Colonic mucosa (tissue), 4 donors: ENCODE measurements around the gene ZBTB7B. TPM values are rescaled to one million over a fixed set of nuclear protein-coding genes. Genes with fewer than 3 reads are reported as not detected.

ENCODE experiments used
- DNase-seq: peaks from one replicate; pipeline ENCODE4 v3.0.0-alpha.2; 2020
- H3K27ac ChIP-seq: fragments of 200-600 bp; one replicate; pipeline ENCODE4 v1.8.0; 2021
- H3K27me3 ChIP-seq: fragments of 200-600 bp; one replicate; pipeline ENCODE4 v1.8.0; 2021
- H3K36me3 ChIP-seq: fragments of 200-600 bp; one replicate; pipeline ENCODE4 v1.8.0; 2021
- H3K4me1 ChIP-seq: fragments of 200-600 bp; one replicate; pipeline ENCODE4 v1.8.0; 2021; ENCODE audit warnings: mild to moderate bottlenecking
- H3K4me3 ChIP-seq: fragments of 200-600 bp; one replicate; pipeline ENCODE4 v1.8.0; 2021
- H3K9ac ChIP-seq, 2 donors: one replicate each; pipeline ENCODE4 v1.7.0; 2013; ENCODE audit warnings: control low read depth in 2 of 2, low read depth in 2 of 2, low read length in 2 of 2
- H3K9me3 ChIP-seq: fragments of 200-600 bp; one replicate; pipeline ENCODE4 v1.8.0; 2021
- intact Hi-C: fragments of 100-400 bp; cut with DNase I; formaldehyde crosslinking; loops from one replicate; pipeline ENCODE4 v1.14.1; 2022
- total RNA-seq, 2 donors: library from RNA; stranded (reverse); fragmentation: NEBNext Ultra II Directional in 1 of 2; extraction: Animal tissue kit (Norgen Biotek cat#: 25700) in 1 of 2; gene quantifications; one replicate each; pipeline ENCODE4 v1.2.1, GENCODE V29; 2021
- TF ChIP-seq, protein P1 (sequence below): fragments of 200-600 bp; IDR thresholded peaks from one replicate; pipeline ENCODE4 v1.8.0; 2022; ENCODE audit warnings: antibody characterized with exemption, mild to moderate bottlenecking
- donor health status: healthy.
- donor health status: DM: no; HTN: no; CAD: no.
- donor health status: DM: no; HTN: no; CAD: no.

ZBTB7B gene
- total RNA-seq, 2 donors from 2014 or later: 185 to 205 TPM

GRCh38 chr1:155016231-155016831 lies 13.7 kb downstream of the ZBTB7B start:
- peak; percentile 43 for DNase-seq
- Histone ChIP-seq H3K27ac (peak overlapping the region; percentile 80), H3K4me3 (peak overlapping the region; percentile 37), H3K9ac (peak overlapping the region in 1 of 2 donors; percentile 86), H3K27me3 (no peaks in the 10 kb centered on the region), H3K36me3 (peaks cover 13% of the 10 kb centered on the region), H3K4me1 (peaks cover 40% of the 10 kb centered on the region), H3K9me3 (no peaks in the 10 kb centered on the region)
- intact Hi-C loops: no loop called here
- TF ChIP-seq, protein P1, sequence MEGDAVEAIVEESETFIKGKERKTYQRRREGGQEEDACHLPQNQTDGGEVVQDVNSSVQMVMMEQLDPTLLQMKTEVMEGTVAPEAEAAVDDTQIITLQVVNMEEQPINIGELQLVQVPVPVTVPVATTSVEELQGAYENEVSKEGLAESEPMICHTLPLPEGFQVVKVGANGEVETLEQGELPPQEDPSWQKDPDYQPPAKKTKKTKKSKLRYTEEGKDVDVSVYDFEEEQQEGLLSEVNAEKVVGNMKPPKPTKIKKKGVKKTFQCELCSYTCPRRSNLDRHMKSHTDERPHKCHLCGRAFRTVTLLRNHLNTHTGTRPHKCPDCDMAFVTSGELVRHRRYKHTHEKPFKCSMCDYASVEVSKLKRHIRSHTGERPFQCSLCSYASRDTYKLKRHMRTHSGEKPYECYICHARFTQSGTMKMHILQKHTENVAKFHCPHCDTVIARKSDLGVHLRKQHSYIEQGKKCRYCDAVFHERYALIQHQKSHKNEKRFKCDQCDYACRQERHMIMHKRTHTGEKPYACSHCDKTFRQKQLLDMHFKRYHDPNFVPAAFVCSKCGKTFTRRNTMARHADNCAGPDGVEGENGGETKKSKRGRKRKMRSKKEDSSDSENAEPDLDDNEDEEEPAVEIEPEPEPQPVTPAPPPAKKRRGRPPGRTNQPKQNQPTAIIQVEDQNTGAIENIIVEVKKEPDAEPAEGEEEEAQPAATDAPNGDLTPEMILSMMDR: no peak

DNA sequence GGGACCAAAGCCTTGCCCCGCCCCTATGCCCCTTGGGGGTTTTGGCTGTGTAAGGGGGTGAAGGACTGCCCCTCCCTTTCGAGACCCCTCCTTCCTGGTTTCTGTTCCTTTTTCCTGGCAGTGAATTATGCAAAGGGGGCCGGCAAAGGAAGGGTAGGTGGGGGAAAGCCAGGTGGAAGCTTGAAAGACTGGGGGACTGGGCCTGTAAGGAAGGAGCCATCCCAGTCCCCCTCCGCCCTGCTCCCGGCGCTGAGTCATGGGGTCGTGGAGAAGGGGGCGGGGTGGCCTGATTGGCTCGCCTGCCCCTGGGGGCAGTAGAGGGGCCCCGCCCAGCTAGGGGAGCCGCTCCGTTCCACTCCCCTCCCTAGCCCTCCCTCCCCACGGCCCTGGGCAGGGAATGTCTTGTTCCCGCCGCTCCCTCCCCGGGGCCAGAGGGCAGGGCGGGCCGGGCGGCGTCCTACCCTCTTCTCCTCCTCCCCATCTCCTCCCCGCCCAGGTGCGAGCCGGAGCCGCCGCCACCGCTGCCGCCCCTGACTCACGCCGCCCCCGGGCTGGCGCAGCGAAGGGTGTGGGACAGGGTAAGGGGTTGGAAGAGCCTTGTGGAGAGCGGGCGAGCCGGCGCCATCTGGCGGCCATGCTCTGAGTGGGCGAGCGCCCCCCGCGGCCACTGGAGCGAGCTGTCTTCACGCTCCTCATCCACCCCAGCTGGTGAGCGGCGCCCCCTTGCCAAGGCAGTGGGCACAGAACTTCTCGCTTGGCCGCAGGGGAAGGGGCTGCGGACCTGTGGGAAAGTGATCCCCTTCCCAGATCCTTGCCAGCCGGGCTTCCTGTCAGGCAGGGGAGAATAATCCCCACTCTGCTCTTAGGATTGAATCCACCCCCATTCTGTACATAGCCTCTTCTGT lies 14.7 kb downstream of the ZBTB7B start:
- Histone ChIP-seq H3K27ac (peak overlapping the region; percentile 80), H3K27me3 (no peaks in the 10 kb centered on the region), H3K36me3 (peaks cover 13% of the 10 kb centered on the region), H3K9me3 (no peaks in the 10 kb centered on the region), H3K9ac (peak overlapping the region; percentile 83 to 86), H3K4me3 (peak overlapping the region; percentile 37), H3K4me1 (peaks cover 31% of the 10 kb centered on the region)
- TF ChIP-seq, protein P1: peak; percentile 99
- intact Hi-C loops: no loop called here
- DNase-seq: peak; percentile 96

GRCh38 chr1:155017946-155018316 lies 15.3 kb downstream of the ZBTB7B start:
- Histone ChIP-seq H3K27me3 (no peaks in the 10 kb centered on the region), H3K4me1 (peaks cover 25% of the 10 kb centered on the region), H3K4me3 (peak overlapping the region; percentile 37), H3K36me3 (peaks cover 13% of the 10 kb centered on the region), H3K9ac (peak overlapping the region; percentile 83 to 86), H3K9me3 (no peaks in the 10 kb centered on the region), H3K27ac (peak overlapping the region; percentile 80)
- TF ChIP-seq, protein P1: no peak
- DNase-seq: no peak
- intact Hi-C loops: no loop called here

DNA sequence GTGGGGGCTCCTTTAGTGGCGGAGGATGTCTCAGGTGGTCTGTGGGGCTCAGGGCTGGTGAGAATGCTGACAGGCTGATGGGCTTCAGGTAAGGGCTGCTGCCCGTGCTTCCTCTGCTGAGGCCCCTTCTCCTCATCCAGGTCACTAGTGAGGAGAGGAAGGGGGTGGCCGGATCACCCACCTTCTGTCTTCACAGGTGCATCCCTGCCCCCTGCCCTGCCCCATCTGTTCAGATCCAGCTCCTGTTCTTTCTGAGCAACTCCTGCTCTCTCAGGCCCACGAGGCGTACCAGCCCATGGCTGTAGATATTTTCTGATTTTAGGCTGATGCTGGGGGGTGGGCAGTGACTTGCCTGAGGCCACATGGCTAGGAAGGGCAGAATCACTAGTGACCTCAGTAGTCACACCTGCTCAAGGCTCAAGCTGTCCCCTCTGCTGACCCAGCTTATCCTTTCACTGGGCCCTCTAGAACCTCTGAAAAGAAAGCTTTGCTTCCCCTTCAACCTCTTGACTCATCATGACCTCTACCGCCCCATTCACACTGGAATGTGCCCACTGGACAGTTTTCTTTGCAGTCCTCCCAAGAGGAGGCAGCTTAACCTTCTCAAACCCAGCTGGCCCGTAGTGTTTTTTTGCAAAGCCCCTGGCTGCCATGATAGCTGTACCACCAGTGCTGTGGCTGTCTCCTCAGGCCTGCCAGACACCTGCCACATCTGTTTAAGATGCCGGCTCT lies 16.2 kb downstream of the ZBTB7B start:
- H3K9ac ChIP-seq: peak overlapping the region in 1 of 2 donors; percentile 2
- H3K27me3 ChIP-seq: no peaks in the 10 kb centered on the region
- no peak for DNase-seq
- no peak overlapping the region for H3K27ac ChIP-seq
- no peaks in the 10 kb centered on the region for H3K9me3 ChIP-seq
- intact Hi-C loops: no loop called here
- TF ChIP-seq, protein P1: no peak
- peaks cover 13% of the 10 kb centered on the region for H3K36me3 ChIP-seq
- H3K4me3 ChIP-seq: no peak overlapping the region
- peaks cover 16% of the 10 kb centered on the region for H3K4me1 ChIP-seq
